ENCODE data around the gene KCNJ5. TPM values are rescaled to one million over a fixed set of nuclear protein-coding genes. Genes with fewer than 3 reads are reported as not detected.

KCNJ5 gene
- total RNA-seq, 2 donors from 2014 or later, result 0.60 to 1.1 TPM

DNA sequence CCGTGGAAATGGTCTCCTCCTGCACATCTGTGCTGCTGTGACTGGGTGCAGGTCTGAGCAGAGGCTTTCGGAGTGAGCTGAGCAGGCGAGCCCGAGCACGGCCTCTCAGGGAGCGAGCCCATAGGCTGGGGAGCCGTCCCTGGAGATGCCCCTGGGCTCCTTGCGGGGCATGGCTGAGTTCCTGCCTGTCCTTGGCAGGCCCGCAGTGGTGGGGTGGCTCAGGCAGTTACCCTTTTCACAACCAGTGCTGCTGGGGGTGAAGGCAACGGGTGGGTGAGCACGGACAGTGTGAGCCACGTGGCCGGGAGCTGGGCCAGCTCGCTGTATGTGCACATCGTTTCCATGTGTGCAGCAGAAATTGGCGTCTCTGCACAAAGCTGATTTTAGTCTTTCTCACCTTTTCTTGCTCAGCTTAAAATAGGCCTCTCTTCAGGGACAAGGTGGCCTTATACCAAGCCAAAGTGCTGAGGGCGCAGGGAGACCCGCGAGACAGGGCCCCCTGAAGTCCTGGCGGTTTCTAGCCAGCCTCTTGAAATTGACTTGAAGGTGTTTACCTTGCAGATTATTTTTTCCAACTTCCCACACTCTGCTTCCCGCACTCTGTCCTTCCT is 51.8 kb downstream of the KCNJ5 start, which contains the start of gene TP53AIP1:
Gene TP53AIP1, minus strand, starts transcription at position 55 of the 611 bp plus-strand sequence. CDS start 5,053 bp downstream, outside the sequence.
- Histone ChIP-seq H3K27me3 (ENCODE audit: control insufficient read depth, insufficient read depth, low read length, poor library complexity, severe bottlenecking) (no peaks in the 10 kb centered on the region), H3K4me1 (ENCODE audit: control insufficient read depth, insufficient read depth, low read length) (no peaks in the 10 kb centered on the region), H3K9me3 (ENCODE audit: control insufficient read depth, low read length) (no peaks in the 10 kb centered on the region), H3K9ac (ENCODE audit: extremely low read depth, low read length, poor library complexity, severe bottlenecking) (no peak within 1 kb of the TSS), H3K4me3 (ENCODE audit: low read length) (no peak within 1 kb of the TSS), H3K27ac (ENCODE audit: low read depth, low read length) (no peak within 1 kb of the TSS), H3K36me3 (ENCODE audit: control insufficient read depth, insufficient read depth, low read length) (no peaks in the 10 kb centered on the region)
- H3K27me3 Mint-ChIP-seq (ENCODE audit: insufficient read depth), result peaks cover 9% of the 10 kb centered on the region
- 90 to 91% methylated on average over 16 to 21 of the region's 21 CpGs for WGBS, 2 experiments (ENCODE audit: insufficient coverage in 1 of 2, insufficient read length in 1 of 2)
- H3K27ac Mint-ChIP-seq, result no peak within 1 kb of the TSS
- H3K4me1 Mint-ChIP-seq, result no peaks in the 10 kb centered on the region
- H3K4me3 Mint-ChIP-seq, result no peak within 1 kb of the TSS
- no peak for DNase-seq
- H3K9me3 Mint-ChIP-seq, result no peaks in the 10 kb centered on the region
- TF ChIP-seq, protein P1, sequence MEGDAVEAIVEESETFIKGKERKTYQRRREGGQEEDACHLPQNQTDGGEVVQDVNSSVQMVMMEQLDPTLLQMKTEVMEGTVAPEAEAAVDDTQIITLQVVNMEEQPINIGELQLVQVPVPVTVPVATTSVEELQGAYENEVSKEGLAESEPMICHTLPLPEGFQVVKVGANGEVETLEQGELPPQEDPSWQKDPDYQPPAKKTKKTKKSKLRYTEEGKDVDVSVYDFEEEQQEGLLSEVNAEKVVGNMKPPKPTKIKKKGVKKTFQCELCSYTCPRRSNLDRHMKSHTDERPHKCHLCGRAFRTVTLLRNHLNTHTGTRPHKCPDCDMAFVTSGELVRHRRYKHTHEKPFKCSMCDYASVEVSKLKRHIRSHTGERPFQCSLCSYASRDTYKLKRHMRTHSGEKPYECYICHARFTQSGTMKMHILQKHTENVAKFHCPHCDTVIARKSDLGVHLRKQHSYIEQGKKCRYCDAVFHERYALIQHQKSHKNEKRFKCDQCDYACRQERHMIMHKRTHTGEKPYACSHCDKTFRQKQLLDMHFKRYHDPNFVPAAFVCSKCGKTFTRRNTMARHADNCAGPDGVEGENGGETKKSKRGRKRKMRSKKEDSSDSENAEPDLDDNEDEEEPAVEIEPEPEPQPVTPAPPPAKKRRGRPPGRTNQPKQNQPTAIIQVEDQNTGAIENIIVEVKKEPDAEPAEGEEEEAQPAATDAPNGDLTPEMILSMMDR (conservative IDR thresholded peaks at IDR 0.05), result no peak
- H3K36me3 Mint-ChIP-seq (ENCODE audit: low read depth), result no peaks in the 10 kb centered on the region

DNA sequence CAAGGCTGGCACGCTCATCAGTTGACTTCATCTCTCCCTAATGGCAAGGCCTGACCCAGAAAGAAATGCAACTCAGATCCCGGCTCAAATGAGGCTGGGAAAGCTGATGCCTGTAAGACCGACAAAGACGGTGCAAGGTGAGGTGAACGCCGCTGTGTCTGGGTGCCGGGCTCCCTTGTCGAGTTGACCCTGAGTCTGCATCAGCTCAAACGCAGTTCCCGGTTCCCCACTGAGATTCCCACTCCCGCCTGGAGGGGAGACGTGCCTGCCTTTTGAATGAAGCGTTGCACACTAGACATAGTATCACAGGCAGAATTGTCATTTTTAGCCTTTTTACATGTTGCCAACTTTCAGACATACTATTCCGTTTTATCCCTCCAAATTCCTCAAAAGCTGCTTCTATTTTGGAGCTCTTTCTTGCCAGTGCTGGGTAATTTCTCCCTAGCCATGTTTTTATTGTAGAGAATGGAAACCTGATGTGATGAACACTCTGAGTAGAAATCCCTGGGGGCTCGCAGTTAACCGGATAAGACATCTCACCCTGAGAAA is 52.3 kb downstream of the KCNJ5 start:
- Mint-ChIP-seq H3K27me3 (ENCODE audit: insufficient read depth) (peaks cover 9% of the 10 kb centered on the region), H3K4me1 (no peaks in the 10 kb centered on the region), H3K4me3 (no peak overlapping the region), H3K36me3 (ENCODE audit: low read depth) (no peaks in the 10 kb centered on the region), H3K9me3 (no peaks in the 10 kb centered on the region), H3K27ac (no peak overlapping the region)
- Histone ChIP-seq H3K9me3 (ENCODE audit: control insufficient read depth, low read length) (no peaks in the 10 kb centered on the region), H3K4me1 (ENCODE audit: control insufficient read depth, insufficient read depth, low read length) (no peaks in the 10 kb centered on the region), H3K27ac (ENCODE audit: low read depth, low read length) (no peak overlapping the region), H3K9ac (ENCODE audit: extremely low read depth, low read length, poor library complexity, severe bottlenecking) (no peak overlapping the region), H3K4me3 (ENCODE audit: low read length) (no peak overlapping the region), H3K27me3 (ENCODE audit: control insufficient read depth, insufficient read depth, low read length, poor library complexity, severe bottlenecking) (no peaks in the 10 kb centered on the region), H3K36me3 (ENCODE audit: control insufficient read depth, insufficient read depth, low read length) (no peaks in the 10 kb centered on the region)
- no peak for DNase-seq
- TF ChIP-seq, protein P1 (conservative IDR thresholded peaks at IDR 0.05), result no peak
- 88% methylated on average over 13 to 16 of the region's 16 CpGs for WGBS, 2 experiments (ENCODE audit: insufficient coverage in 1 of 2, insufficient read length in 1 of 2)

DNA sequence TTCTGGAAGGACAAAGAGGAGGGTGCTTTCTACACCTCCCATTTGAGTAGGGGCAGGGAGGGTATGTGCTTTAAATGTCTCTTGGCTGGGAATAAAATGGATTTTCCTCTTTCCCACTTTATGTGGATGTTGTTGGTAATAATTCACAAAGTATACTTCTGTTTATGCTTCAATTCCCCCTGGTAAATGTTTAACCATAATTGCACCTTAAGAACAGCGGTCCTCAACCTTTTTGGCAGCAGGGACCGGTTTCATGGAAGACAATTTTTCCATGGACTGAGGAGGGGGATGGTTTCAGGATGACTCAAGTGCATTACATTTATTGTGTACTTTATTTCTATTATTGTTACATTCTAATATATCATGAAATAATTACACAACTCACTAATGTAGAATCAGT is 55.5 kb downstream of the KCNJ5 start:
- Mint-ChIP-seq H3K27me3 (ENCODE audit: insufficient read depth) (peaks cover 2% of the 10 kb centered on the region), H3K9me3 (no peaks in the 10 kb centered on the region), H3K27ac (no peak overlapping the region), H3K36me3 (ENCODE audit: low read depth) (no peaks in the 10 kb centered on the region), H3K4me1 (no peaks in the 10 kb centered on the region), H3K4me3 (no peak overlapping the region)
- no peaks in the 10 kb centered on the region for H3K4me1 ChIP-seq (ENCODE audit: control insufficient read depth, insufficient read depth, low read length)
- H3K9me3 ChIP-seq (ENCODE audit: control insufficient read depth, low read length), result no peaks in the 10 kb centered on the region
- 91% methylated on average over 2 of the region's 2 CpGs; no CpG with 5 or more reads in 1 of the 2 experiments for WGBS, 2 experiments (ENCODE audit: insufficient coverage in 1 of 2, insufficient read length in 1 of 2)
- H3K27ac ChIP-seq (ENCODE audit: low read depth, low read length), result no peak overlapping the region
- H3K9ac ChIP-seq (ENCODE audit: extremely low read depth, low read length, poor library complexity, severe bottlenecking), result no peak overlapping the region
- no peak overlapping the region for H3K4me3 ChIP-seq (ENCODE audit: low read length)
- DNase-seq, result no peak
- TF ChIP-seq, protein P1 (conservative IDR thresholded peaks at IDR 0.05), result no peak
- H3K36me3 ChIP-seq (ENCODE audit: control insufficient read depth, insufficient read depth, low read length), result no peaks in the 10 kb centered on the region
- no peaks in the 10 kb centered on the region for H3K27me3 ChIP-seq (ENCODE audit: control insufficient read depth, insufficient read depth, low read length, poor library complexity, severe bottlenecking)
